HepG2 (cell line): ENCODE data around the gene ZNF691. TPM values are rescaled to one million over a fixed set of nuclear protein-coding genes. Genes with fewer than 3 reads are reported as not detected.

Experiments
- AGO1 ChIP-seq: fragments of 200-400 bp; formaldehyde crosslinking; IDR thresholded peaks from 2 replicates; pipeline ENCODE4 v1.6.1; 2017; ENCODE audit warnings: mild to moderate bottlenecking, low read depth, low read length, moderate library complexity; ENCODE audit not compliant: poor library complexity, severe bottlenecking
- FOSL2 ChIP-seq: sonication (generic); formaldehyde crosslinking; IDR thresholded peaks from 2 replicates; pipeline ENCODE4 v1.4.0; 2020; ENCODE audit warnings: missing genetic modification reagents
- FOXJ3 ChIP-seq: sonication (generic); formaldehyde crosslinking; IDR thresholded peaks from 2 replicates; pipeline ENCODE4 v1.4.0; 2020; ENCODE audit warnings: missing genetic modification reagents, mild to moderate bottlenecking, borderline replicate concordance
- HOXA7 ChIP-seq: sonication (generic); formaldehyde crosslinking; IDR thresholded peaks from 2 replicates; pipeline ENCODE4 v1.8.1; 2022; ENCODE audit warnings: mild to moderate bottlenecking, missing genetic modification reagents, moderate library complexity
- JUND ChIP-seq: sonication (generic); formaldehyde crosslinking; IDR thresholded peaks from 2 replicates; pipeline ENCODE4 v1.8.0; 2022; ENCODE audit warnings: mild to moderate bottlenecking, missing genetic modification reagents
- KDM2A ChIP-seq: sonication (generic); formaldehyde crosslinking; IDR thresholded peaks from 2 replicates; pipeline ENCODE4 v1.4.0; 2020; ENCODE audit warnings: low read depth, missing genetic modification reagents, borderline replicate concordance
- NR2F2 ChIP-seq: IDR thresholded peaks from 2 replicates; pipeline ENCODE4 v1.6.1; 2012; ENCODE audit warnings: low read depth, inconsistent platforms, borderline replicate concordance
- PPARG ChIP-seq: conservative IDR thresholded peaks from 2 replicates; pipeline ENCODE4 v1.6.1; 2016; ENCODE audit warnings: missing biosample characterization, missing genetic modification reagents
- RORA ChIP-seq: sonication (generic); formaldehyde crosslinking; IDR thresholded peaks from 2 replicates; pipeline ENCODE4 v1.5.0; 2020; ENCODE audit warnings: mild to moderate bottlenecking, missing genetic modification reagents, moderate library complexity
- SNAPC2 ChIP-seq: sonication (generic); formaldehyde crosslinking; IDR thresholded peaks from 2 replicates; pipeline ENCODE4 v1.8.1; 2022; ENCODE audit warnings: mild to moderate bottlenecking, missing genetic modification reagents
- SRY ChIP-seq: sonication (generic); formaldehyde crosslinking; IDR thresholded peaks from 2 replicates; pipeline ENCODE4 v1.8.0; 2022; ENCODE audit warnings: mild to moderate bottlenecking, missing genetic modification reagents
- WIZ ChIP-seq: sonication (generic); formaldehyde crosslinking; IDR thresholded peaks from 2 replicates; pipeline ENCODE4 v1.5.1; 2020; ENCODE audit warnings: mild to moderate bottlenecking, missing genetic modification reagents
- ZFP1 ChIP-seq: IDR thresholded peaks from 2 replicates; pipeline ENCODE4 v1.6.1; 2016
- ZNF24 ChIP-seq: fragments of 450-650 bp; IDR thresholded peaks from 2 replicates; pipeline ENCODE4 v1.6.1; 2017; ENCODE audit warnings: antibody characterized with exemption, mild to moderate bottlenecking
- ZNF737 ChIP-seq: sonication (generic); formaldehyde crosslinking; IDR thresholded peaks from 2 replicates; pipeline ENCODE4 v1.5.0; 2020; ENCODE audit warnings: missing genetic modification reagents, mild to moderate bottlenecking, borderline replicate concordance
- polyA plus RNA-seq, 8 experiments: library from polyadenylated mRNA; depleted of rRNA in 3 of 8; stranded (reverse) in 7 of 8; unstranded in 1 of 8; fragments of >200 nt; fragmentation: Illumina TruSeq in 4 of 8; extraction: Trizol in 4 of 8; gene quantifications; 2 replicates each; pipeline versions ENCODE4 v1.2.1 to v1.2.3, GENCODE V29; 2011 to 2016; ENCODE audit warnings: low read depth in 4 of 8, missing spikeins in 1 of 8, mixed read lengths in 1 of 8; ENCODE audit not compliant: insufficient read depth in 1 of 8
- total RNA-seq, 5 experiments: library from RNA; depleted of rRNA; stranded (reverse); fragments of >200 nt; fragmentation: Illumina TruSeq; extraction: Trizol; gene quantifications; 2 replicates each; pipeline ENCODE4 v1.2.3, GENCODE V29; 2016; ENCODE audit warnings: low read depth in 1 of 5
- TF ChIP-seq, protein P1 (sequence below): sonication (generic); formaldehyde crosslinking; IDR thresholded peaks from 2 replicates; pipeline ENCODE4 v1.4.0; 2020; ENCODE audit warnings: missing genetic modification reagents, borderline replicate concordance
- TF ChIP-seq, protein P2 (sequence below): sonication (generic); formaldehyde crosslinking; IDR thresholded peaks from 2 replicates; pipeline ENCODE4 v1.4.0; 2020; ENCODE audit warnings: mild to moderate bottlenecking, missing genetic modification reagents
- TF ChIP-seq, protein P3 (sequence below), 2 experiments: sonication (generic) in 1 of 2; formaldehyde crosslinking in 1 of 2; IDR thresholded peaks; 2 replicates each; pipeline versions ENCODE4 v1.4.0 to v1.6.1; 2016 to 2020; ENCODE audit warnings: borderline replicate concordance in 1 of 2, low read depth in 1 of 2, mild to moderate bottlenecking in 1 of 2, missing genetic modification reagents in 1 of 2
- TF ChIP-seq, protein P4 (sequence below): sonication (generic); formaldehyde crosslinking; IDR thresholded peaks from 2 replicates; pipeline ENCODE4 v1.4.0; 2020; ENCODE audit warnings: missing genetic modification reagents, mild to moderate bottlenecking, borderline replicate concordance

ZNF691 gene
- total and polyA plus RNA-seq, 2 of the 13 experiments (the other 11 are each of a cell fraction or from before 2014, with no cell fraction given) = 7.6 to 7.8 TPM

DNA sequence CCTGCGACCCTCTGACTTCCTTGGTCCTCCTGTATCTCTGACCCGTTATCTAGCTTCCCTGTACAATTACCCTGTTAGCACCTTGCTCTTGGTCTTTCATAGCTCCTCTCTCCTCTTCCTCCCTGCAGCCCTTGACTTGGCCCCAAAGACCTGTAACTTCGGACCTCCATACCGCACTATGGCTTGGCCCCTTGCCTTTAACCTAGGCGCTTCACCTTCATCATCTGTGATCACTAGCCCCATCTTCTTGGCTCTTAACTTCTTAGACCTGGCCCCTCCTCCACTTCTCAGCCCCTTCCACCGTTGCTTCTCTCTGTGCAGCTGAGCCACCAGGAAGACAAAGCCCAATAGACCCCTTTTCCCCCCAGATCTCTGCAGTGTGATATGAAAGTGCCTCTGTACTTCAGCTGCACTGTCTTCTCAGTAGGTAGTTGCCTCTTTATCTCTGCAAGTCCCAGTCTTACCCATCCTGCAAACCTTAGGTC is 740 bp downstream of the ZNF691 start (continued):
- TF ChIP-seq FOSL2 (CRISPR knock-in tag) (no peak), ZNF737 (CRISPR knock-in tag) (no peak), HOXA7 (CRISPR knock-in tag) (no peak), SRY (CRISPR knock-in tag) (peak; percentile 70), SNAPC2 (no peak), ZFP1 (CRISPR knock-in tag) (no peak), FOXJ3 (no peak), ZNF24 (no peak), RORA (no peak), AGO1 (no peak), KDM2A (no peak), NR2F2 (no peak), JUND (no peak), PPARG (CRISPR knock-in tag) (no peak), WIZ (no peak)
- TF ChIP-seq, protein P1, sequence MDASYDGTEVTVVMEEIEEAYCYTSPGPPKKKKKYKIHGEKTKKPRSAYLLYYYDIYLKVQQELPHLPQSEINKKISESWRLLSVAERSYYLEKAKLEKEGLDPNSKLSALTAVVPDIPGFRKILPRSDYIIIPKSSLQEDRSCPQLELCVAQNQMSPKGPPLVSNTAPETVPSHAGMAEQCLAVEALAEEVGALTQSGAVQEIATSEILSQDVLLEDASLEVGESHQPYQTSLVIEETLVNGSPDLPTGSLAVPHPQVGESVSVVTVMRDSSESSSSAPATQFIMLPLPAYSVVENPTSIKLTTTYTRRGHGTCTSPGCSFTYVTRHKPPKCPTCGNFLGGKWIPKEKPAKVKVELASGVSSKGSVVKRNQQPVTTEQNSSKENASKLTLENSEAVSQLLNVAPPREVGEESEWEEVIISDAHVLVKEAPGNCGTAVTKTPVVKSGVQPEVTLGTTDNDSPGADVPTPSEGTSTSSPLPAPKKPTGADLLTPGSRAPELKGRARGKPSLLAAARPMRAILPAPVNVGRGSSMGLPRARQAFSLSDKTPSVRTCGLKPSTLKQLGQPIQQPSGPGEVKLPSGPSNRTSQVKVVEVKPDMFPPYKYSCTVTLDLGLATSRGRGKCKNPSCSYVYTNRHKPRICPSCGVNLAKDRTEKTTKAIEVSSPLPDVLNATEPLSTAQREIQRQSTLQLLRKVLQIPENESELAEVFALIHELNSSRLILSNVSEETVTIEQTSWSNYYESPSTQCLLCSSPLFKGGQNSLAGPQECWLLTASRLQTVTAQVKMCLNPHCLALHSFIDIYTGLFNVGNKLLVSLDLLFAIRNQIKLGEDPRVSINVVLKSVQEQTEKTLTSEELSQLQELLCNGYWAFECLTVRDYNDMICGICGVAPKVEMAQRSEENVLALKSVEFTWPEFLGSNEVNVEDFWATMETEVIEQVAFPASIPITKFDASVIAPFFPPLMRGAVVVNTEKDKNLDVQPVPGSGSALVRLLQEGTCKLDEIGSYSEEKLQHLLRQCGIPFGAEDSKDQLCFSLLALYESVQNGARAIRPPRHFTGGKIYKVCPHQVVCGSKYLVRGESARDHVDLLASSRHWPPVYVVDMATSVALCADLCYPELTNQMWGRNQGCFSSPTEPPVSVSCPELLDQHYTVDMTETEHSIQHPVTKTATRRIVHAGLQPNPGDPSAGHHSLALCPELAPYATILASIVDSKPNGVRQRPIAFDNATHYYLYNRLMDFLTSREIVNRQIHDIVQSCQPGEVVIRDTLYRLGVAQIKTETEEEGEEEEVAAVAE = no peak
- TF ChIP-seq, protein P2, sequence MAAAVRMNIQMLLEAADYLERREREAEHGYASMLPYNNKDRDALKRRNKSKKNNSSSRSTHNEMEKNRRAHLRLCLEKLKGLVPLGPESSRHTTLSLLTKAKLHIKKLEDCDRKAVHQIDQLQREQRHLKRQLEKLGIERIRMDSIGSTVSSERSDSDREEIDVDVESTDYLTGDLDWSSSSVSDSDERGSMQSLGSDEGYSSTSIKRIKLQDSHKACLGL = peak; percentile 13; the same call in 1 of the 2 replicates
- TF ChIP-seq, protein P3, sequence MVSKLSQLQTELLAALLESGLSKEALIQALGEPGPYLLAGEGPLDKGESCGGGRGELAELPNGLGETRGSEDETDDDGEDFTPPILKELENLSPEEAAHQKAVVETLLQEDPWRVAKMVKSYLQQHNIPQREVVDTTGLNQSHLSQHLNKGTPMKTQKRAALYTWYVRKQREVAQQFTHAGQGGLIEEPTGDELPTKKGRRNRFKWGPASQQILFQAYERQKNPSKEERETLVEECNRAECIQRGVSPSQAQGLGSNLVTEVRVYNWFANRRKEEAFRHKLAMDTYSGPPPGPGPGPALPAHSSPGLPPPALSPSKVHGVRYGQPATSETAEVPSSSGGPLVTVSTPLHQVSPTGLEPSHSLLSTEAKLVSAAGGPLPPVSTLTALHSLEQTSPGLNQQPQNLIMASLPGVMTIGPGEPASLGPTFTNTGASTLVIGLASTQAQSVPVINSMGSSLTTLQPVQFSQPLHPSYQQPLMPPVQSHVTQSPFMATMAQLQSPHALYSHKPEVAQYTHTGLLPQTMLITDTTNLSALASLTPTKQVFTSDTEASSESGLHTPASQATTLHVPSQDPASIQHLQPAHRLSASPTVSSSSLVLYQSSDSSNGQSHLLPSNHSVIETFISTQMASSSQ (IDR thresholded peaks at IDR 0.05; ENCODE audit: low read depth) = no peak
- TF ChIP-seq, protein P3 (CRISPR knock-in tag; IDR thresholded peaks at IDR 0.05; ENCODE audit: borderline replicate concordance) = peak; percentile 1; the same call in 1 of the 2 replicates
- TF ChIP-seq, protein P4, sequence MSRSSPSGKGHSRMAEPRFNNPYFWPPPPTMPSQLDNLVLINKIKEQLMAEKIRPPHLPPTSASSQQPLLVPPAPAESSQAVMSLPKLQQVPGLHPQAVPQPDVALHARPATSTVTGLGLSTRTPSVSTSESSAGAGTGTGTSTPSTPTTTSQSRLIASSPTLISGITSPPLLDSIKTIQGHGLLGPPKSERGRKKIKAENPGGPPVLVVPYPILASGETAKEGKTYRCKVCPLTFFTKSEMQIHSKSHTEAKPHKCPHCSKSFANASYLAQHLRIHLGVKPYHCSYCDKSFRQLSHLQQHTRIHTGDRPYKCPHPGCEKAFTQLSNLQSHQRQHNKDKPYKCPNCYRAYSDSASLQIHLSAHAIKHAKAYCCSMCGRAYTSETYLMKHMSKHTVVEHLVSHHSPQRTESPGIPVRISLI (CRISPR knock-in tag) = no peak
